ENCODE results near the gene CCDC102A.

DNA sequence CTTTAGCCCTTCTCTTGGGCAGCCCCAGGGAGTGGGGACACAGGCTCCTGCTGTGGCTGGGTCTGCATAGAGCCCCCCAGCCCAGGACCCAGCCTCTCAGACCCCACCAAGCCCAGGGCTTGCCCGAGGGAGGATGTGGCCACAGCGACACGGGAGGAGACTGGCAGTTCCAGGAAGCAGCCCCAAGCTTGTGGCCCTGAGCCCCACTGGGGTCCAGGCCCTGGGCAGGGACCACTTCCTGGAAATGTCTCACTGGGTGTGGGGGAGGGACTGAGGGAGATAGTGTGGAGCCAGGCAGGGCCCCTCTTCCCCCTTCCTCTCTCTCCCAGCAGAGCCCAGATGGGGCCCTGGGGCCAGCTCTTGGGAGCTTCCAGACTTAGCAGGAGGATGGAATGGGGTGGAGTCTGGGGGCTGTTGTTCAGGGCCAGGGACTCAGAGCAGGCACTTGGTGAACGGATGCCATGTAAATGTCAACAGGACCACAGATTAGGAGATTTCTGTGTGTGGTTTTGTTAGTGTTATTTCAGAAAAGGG is 41.4 kb upstream of the CCDC102A start:
- TF ChIP-seq ZBTB33 (IDR thresholded peaks at IDR 0.05; ENCODE audit: extremely low read depth, insufficient replicate concordance, low read length) (no peak), POLR2AphosphoS5 (IDR thresholded peaks at IDR 0.05; ENCODE audit: low read depth, low read length) (no peak), EZH2 (IDR thresholded peaks at IDR 0.05) (no peak), RAD21 (IDR thresholded peaks at IDR 0.05; ENCODE audit: low read depth) (no peak), POLR2A (IDR thresholded peaks at IDR 0.05; ENCODE audit: borderline replicate concordance, extremely low read depth, insufficient read depth, insufficient read length) (no peak), CTCF (IDR thresholded peaks at IDR 0.05 in 2 of 3, conservative IDR thresholded peaks at IDR 0.05 in 1 of 3; ENCODE audit: borderline replicate concordance in 1 of 3, insufficient read depth in 1 of 3, low read depth in 2 of 3, low read length in 2 of 3) (no peak), EZH2phosphoT487 (IDR thresholded peaks at IDR 0.05; ENCODE audit: borderline replicate concordance) (no peak), REST (IDR thresholded peaks at IDR 0.05; ENCODE audit: low read depth) (no peak), YY1 (IDR thresholded peaks at IDR 0.05; ENCODE audit: extremely low read depth, insufficient replicate concordance, low read depth, low read length) (no peak), ZNF274 (IDR thresholded peaks at IDR 0.05; ENCODE audit: low read depth, low read length) (no peak)

All from HCT116 (cell line).